Measurements from ENCODE around the gene SLC5A5. TPM values are rescaled to one million over a fixed set of nuclear protein-coding genes. Genes with fewer than 3 reads are reported as not detected.

The SLC5A5 gene
- total RNA-seq, 2 experiments from 2014 or later, result 1.0 to 1.3 TPM

GRCh38 chr19:17848595-17849292, 23.0 kb upstream of the SLC5A5 start:
- ATAC-seq (no peak), DNase-seq (peak; percentile 59)
- peaks cover 37% of the 10 kb centered on the region for H3K36me3 Mint-ChIP-seq (ENCODE audit: low read depth)
- H3K27me3 Mint-ChIP-seq, result no peaks in the 10 kb centered on the region
- peaks cover 4% of the 10 kb centered on the region for H3K9me3 Mint-ChIP-seq (ENCODE audit: low read depth)
- peak overlapping the region; percentile 98 for H3K27ac Mint-ChIP-seq
- CTCF ChIA-PET, result interaction anchor here (0.5 to 5.2 kb wide), 4 partner anchors 11 to 206 kb away, joined by 3 to 55 read pairs (median 8); partner anchors contain the start of genes CCDC124 and RPL18A
- POLR2A ChIA-PET, result interaction anchor here (0.5 to 1.2 kb wide), 3 partner anchors 11 to 443 kb away, joined by 4 to 11 read pairs (median 7); partner anchors contain the start of genes BST2 and RPL18A
- intact Hi-C loops (cut with DNase I, micrococcal nuclease), result loop anchor here (1.0 to 5.0 kb wide), 4 partner anchors 11 to 1521 kb away; partner anchors contain the start of genes RPL18A (in 2 of the 2) and PGLS (in 1 of the 2)
- H3K4me3 Mint-ChIP-seq, result peak overlapping the region; percentile 92
- H3K4me1 Mint-ChIP-seq, result peaks cover 63% of the 10 kb centered on the region

- Mint-ChIP-seq H3K4me1 (peaks cover 34% of the 10 kb centered on the region), H3K27me3 (no peaks in the 10 kb centered on the region), H3K36me3 (ENCODE audit: low read depth) (peaks cover 6% of the 10 kb centered on the region), H3K9me3 (ENCODE audit: low read depth) (peaks cover 4% of the 10 kb centered on the region), H3K27ac (no peak overlapping the region), H3K4me3 (no peak overlapping the region)
- CTCF ChIA-PET, result interaction anchor here (0.6 to 2.9 kb wide), 5 partner anchors 75 to 376 kb away, joined by 3 to 12 read pairs (median 5); partner anchors contain the start of gene CCDC124
- DNase-seq, result no peak
- no peak for ATAC-seq
- intact Hi-C loops (cut with DNase I, micrococcal nuclease), result loop anchor here (2.0 kb wide), 2 partner anchors 69 to 401 kb away; no protein-coding TSS in a partner anchor
- POLR2A ChIA-PET, result no interaction called here
Observed at GRCh38 chr19:17854061-17854460, 17.7 kb upstream of the SLC5A5 start.

DNA sequence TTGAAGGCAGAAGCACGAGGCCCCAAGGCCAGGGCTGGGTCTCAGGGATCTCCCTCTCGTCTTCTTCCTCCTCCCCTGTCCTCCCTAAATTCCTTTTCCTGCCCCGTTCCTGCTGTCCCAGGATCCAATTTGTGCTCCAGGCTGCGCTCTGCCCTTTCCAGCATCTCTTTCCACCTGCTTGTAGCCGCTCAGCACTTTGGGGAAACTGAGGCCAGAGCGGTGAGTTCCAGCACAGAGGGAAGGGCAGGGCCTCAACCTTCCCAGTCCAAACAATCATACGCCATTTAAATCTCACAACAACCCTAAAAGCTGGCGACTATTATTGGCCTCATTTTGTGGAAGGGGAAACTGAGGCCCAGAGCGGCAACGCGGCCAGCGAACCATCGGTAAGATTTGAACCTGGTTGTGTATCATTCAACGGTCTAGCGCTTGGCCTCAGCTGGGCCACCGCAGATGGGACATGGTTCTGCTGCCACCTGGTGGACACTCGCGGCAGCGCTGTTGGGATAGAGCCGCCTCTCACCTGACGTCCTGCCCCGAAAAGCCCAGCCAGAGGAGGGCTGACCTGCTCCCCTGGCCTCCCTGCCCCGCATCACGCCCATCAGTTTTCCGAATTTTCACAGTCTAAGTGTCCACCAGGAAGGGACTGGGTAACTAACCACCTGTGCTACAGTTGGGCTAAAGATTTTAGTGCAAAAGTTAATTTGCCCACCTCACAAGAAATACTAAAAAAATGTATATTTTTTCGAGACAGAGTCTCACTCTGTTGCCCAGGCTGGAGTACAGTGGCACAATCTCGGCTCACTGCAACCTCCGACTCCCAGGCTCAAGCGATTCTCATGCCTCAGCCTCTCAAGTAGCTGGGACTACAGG, 16.2 kb upstream of the SLC5A5 start:
- Mint-ChIP-seq H3K27me3 (no peaks in the 10 kb centered on the region), H3K27ac (no peak overlapping the region), H3K9me3 (ENCODE audit: low read depth) (peaks cover 4% of the 10 kb centered on the region), H3K36me3 (ENCODE audit: low read depth) (peaks cover 16% of the 10 kb centered on the region), H3K4me3 (peak overlapping the region; percentile 20), H3K4me1 (peaks cover 24% of the 10 kb centered on the region)
- CTCF ChIA-PET, result interaction anchor here (0.6 to 2.3 kb wide), 13 partner anchors 8 to 358 kb away, joined by 3 to 7 read pairs (median 5); partner anchors contain the start of genes CCDC124, JAK3 and SLC5A5
- DNase-seq (peak; percentile 96), ATAC-seq (peak; percentile 30)
- intact Hi-C loops (cut with DNase I, micrococcal nuclease), result loop anchor here (1.0 to 5.0 kb wide), 8 partner anchors 58 to 403 kb away; partner anchors contain the start of genes B3GNT3 (in 1 of the 2), COLGALT1 (in 1 of the 2) and FCHO1 (in 1 of the 2)
- POLR2A ChIA-PET, result no interaction called here

DNA sequence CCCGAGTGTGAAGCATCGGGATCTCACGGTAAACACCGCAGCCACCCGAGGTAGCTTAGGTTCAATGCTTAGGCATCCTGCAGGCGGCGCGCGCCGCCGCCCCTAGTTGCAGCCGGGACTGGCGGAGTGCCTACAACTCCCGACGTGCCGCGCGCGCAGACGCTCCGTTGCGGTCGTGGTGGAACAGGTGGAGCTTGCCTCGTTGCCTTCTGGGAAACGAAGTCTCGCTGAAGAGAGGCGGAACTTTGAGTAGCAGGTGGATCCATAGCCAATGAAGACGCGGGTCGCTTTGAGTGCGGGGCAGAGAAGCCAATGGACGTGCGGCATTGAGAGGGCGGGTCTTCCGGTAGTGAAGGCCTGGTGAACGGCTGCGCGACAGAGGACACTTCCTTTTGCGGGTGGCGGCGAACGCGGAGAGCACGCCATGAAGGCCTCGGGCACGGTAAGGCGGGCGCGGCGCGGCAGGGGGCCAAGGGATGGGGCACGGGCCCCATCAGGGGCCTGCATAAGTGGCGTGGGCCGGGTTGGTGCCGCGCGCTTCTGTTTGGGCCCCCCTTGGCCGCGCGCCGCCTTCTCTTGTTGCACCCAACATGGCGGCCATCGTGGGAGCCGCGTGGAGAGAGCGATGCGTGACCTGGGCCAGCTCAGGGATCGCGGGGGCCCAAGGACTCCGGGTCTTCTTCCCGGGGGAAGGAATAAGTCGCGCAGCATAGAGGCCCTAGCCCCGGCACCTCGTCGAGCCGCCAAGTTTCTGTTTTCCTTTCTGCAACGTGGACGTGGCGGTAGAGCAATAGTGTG, 12.0 kb upstream of the SLC5A5 start, which contains the start of gene RPL18A:
TSS of gene RPL18A (plus strand) at position 378 of the 798 bp plus-strand sequence. CDS start at position 425, 47 bp downstream.
- peak within 1 kb of the TSS; percentile 97 for H3K4me3 Mint-ChIP-seq
- no peaks in the 10 kb centered on the region for H3K27me3 Mint-ChIP-seq
- ChIA-PET POLR2A (interaction anchor here (0.5 to 2.0 kb wide), 20 partner anchors 9 to 213 kb away, joined by 3 to 38 read pairs (median 4); partner anchors contain the start of genes CCDC124, FCHO1, JAK3 and MAP1S), CTCF (interaction anchor here (0.6 to 6.9 kb wide), 30 partner anchors 10 to 505 kb away, joined by 3 to 102 read pairs (median 4); partner anchors contain the start of genes B3GNT3, CCDC124, JAK3 and SLC5A5)
- no peaks in the 10 kb centered on the region for H3K9me3 Mint-ChIP-seq (ENCODE audit: low read depth)
- intact Hi-C loops (cut with DNase I, micrococcal nuclease), result loop anchor here (1.0 to 5.0 kb wide), 13 partner anchors 11 to 554 kb away; partner anchors contain the start of genes B3GNT3 (in 1 of the 2), COLGALT1 (in 1 of the 2), MAP1S (in 1 of the 2) and MRPL34 (in 1 of the 2)
- peaks cover 35% of the 10 kb centered on the region for H3K4me1 Mint-ChIP-seq
- H3K27ac Mint-ChIP-seq, result peak within 1 kb of the TSS; percentile 98
- ATAC-seq, result peak; percentile 95
- peak; percentile 100 for DNase-seq
- H3K36me3 Mint-ChIP-seq (ENCODE audit: low read depth), result peaks cover 50% of the 10 kb centered on the region

- Mint-ChIP-seq H3K36me3 (ENCODE audit: low read depth) (peaks cover 55% of the 10 kb centered on the region), H3K4me3 (peak overlapping the region; percentile 97), H3K27ac (peak overlapping the region; percentile 98), H3K9me3 (ENCODE audit: low read depth) (no peaks in the 10 kb centered on the region), H3K4me1 (peaks cover 34% of the 10 kb centered on the region), H3K27me3 (no peaks in the 10 kb centered on the region)
- ChIA-PET POLR2A (interaction anchor here (1.2 to 2.0 kb wide), 4 partner anchors 10 to 57 kb away, joined by 5 to 17 read pairs (median 10); partner anchors contain the start of genes JAK3 and SLC5A5), CTCF (interaction anchor here (0.8 to 6.9 kb wide), 8 partner anchors 11 to 314 kb away, joined by 3 to 102 read pairs (median 10); partner anchors contain the start of genes B3GNT3, CCDC124, JAK3 and SLC5A5)
- no peak for ATAC-seq
- intact Hi-C loops (cut with DNase I, micrococcal nuclease), result no loop called here
- no peak for DNase-seq
Observed at GRCh38 chr19:17860331-17860992, 11.3 kb upstream of the SLC5A5 start.

DNA sequence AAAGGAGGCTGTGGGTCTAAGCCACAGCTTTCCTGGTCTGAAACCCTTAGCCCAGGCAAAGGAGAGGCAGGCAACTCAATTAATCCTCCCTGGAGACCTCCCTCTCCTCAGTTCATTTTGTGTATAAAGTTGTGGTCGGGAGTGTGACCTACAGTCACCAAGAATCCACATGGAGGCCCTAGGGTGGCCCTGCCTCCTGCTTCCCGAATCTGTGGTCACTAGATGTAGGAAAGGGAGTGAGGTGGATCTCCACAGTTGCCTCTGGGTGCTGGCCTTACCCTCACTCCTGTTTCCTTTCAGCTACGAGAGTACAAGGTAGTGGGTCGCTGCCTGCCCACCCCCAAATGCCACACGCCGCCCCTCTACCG, 10.8 kb upstream of the SLC5A5 start:
- Mint-ChIP-seq H3K27ac (peak overlapping the region; percentile 98), H3K4me3 (peak overlapping the region; percentile 97), H3K36me3 (ENCODE audit: low read depth) (peaks cover 56% of the 10 kb centered on the region), H3K27me3 (no peaks in the 10 kb centered on the region), H3K4me1 (peaks cover 31% of the 10 kb centered on the region), H3K9me3 (ENCODE audit: low read depth) (no peaks in the 10 kb centered on the region)
- DNase-seq (no peak), ATAC-seq (no peak)
- intact Hi-C loops (cut with DNase I, micrococcal nuclease), result no loop called here
- ChIA-PET POLR2A (interaction anchor here (1.1 to 2.0 kb wide), 3 partner anchors 10 to 13 kb away, joined by 6 to 17 read pairs (median 7); partner anchors contain the start of genes JAK3 and SLC5A5), CTCF (interaction anchor here (0.5 to 6.9 kb wide), 4 partner anchors 10 to 737 kb away, joined by 4 to 102 read pairs (median 10); partner anchors contain the start of genes CCDC124, JAK3 and SLC5A5)

- intact Hi-C loops (cut with DNase I, micrococcal nuclease), result no loop called here
- peak overlapping the region; percentile 97 for H3K4me3 Mint-ChIP-seq
- peaks cover 31% of the 10 kb centered on the region for H3K4me1 Mint-ChIP-seq
- H3K36me3 Mint-ChIP-seq (ENCODE audit: low read depth), result peaks cover 56% of the 10 kb centered on the region
- H3K27me3 Mint-ChIP-seq, result no peaks in the 10 kb centered on the region
- ATAC-seq (no peak), DNase-seq (no peak)
- H3K27ac Mint-ChIP-seq, result peak overlapping the region; percentile 98
- POLR2A ChIA-PET, result interaction anchor here (1.1 to 1.2 kb wide), 2 partner anchors 10 to 14 kb away, joined by 6 to 7 read pairs; partner anchors contain the start of genes JAK3 and SLC5A5
- CTCF ChIA-PET, result interaction anchor here (0.5 to 6.9 kb wide), 3 partner anchors 14 to 738 kb away, joined by 4 to 102 read pairs (median 4); partner anchors contain the start of genes CCDC124 and JAK3
- no peaks in the 10 kb centered on the region for H3K9me3 Mint-ChIP-seq (ENCODE audit: low read depth)
Observed at GRCh38 chr19:17861542-17862402, 10.0 kb upstream of the SLC5A5 start.

- H3K4me3 Mint-ChIP-seq, result peak overlapping the region; percentile 97
- ATAC-seq (no peak), DNase-seq (no peak)
- no peaks in the 10 kb centered on the region for H3K9me3 Mint-ChIP-seq (ENCODE audit: low read depth)
- ChIA-PET CTCF (interaction anchor here (1.0 to 6.9 kb wide), 2 partner anchors 9 to 70 kb away, joined by 3 to 102 read pairs; partner anchors contain the start of genes CCDC124 and SLC5A5), POLR2A (interaction anchor here (0.5 to 1.6 kb wide), 5 partner anchors 9 to 414 kb away, joined by 4 to 8 read pairs (median 4); partner anchors contain the start of genes CCDC124 and SLC5A5)
- H3K27ac Mint-ChIP-seq, result peak overlapping the region; percentile 82
- H3K27me3 Mint-ChIP-seq, result no peaks in the 10 kb centered on the region
- H3K4me1 Mint-ChIP-seq, result peaks cover 31% of the 10 kb centered on the region
- peaks cover 56% of the 10 kb centered on the region for H3K36me3 Mint-ChIP-seq (ENCODE audit: low read depth)
- intact Hi-C loops (cut with DNase I, micrococcal nuclease), result no loop called here
Observed at GRCh38 chr19:17862711-17863519, 8.8 kb upstream of the SLC5A5 start.
